ENCODE measurements around the gene CDC25B. TPM values are rescaled to one million over a fixed set of nuclear protein-coding genes. Genes with fewer than 3 reads are reported as not detected.

CDC25B gene
- total RNA-seq, 4 donors from 2014 or later: 14.5 to 39.7 (median 38.4) TPM

GRCh38 chr20:3846740-3847428, 50.8 kb downstream of the CDC25B start, which contains the start of gene MAVS:
Gene MAVS, plus strand, starts transcription at chr20:3846834. Its CDS starts 7,791 bp downstream, at chr20:3854625.
- Histone ChIP-seq H3K36me3 (peaks cover 0 to 4% of the 10 kb centered on the region in 2 donors), H3K27me3 (no peaks in the 10 kb centered on the region), H3K27ac (peak within 1 kb of the TSS; percentile 88 to 94 (median 92)), H3K4me1 (peaks cover 0 to 36% (median 13%) of the 10 kb centered on the region in 3 donors), H3K4me3 (peak within 1 kb of the TSS; percentile 76 to 84), H3K9me3 (no peaks in the 10 kb centered on the region)
- TF ChIP-seq CTCF (IDR thresholded peaks at IDR 0.05) (peak in 1 of 4 experiments; percentile 16), POLR2AphosphoS5 (IDR thresholded peaks at IDR 0.05) (peak; percentile 54), EP300 (IDR thresholded peaks at IDR 0.05) (no peak), POLR2A (IDR thresholded peaks at IDR 0.05) (peak; percentile 77 to 80)
- ATAC-seq: peak; percentile 98
- no CpG with 5 or more reads among the region's 72 CpGs for WGBS, 2 donors (ENCODE audit: low coverage in 1 of 2)

GRCh38 chr20:3847429-3847940, 51.4 kb downstream of the CDC25B start:
- WGBS, 2 donors (ENCODE audit: low coverage in 1 of 2): 7% methylated on average over 6 of the region's 8 CpGs; no CpG with 5 or more reads in 1 of the 2 donors
- peaks cover 0 to 36% (median 13%) of the 10 kb centered on the region in 3 donors for H3K4me1 ChIP-seq
- TF ChIP-seq EP300 (IDR thresholded peaks at IDR 0.05) (no peak), CTCF (IDR thresholded peaks at IDR 0.05) (no peak), POLR2A (IDR thresholded peaks at IDR 0.05) (no peak), POLR2AphosphoS5 (IDR thresholded peaks at IDR 0.05) (no peak)
- no peaks in the 10 kb centered on the region for H3K9me3 ChIP-seq
- no peaks in the 10 kb centered on the region for H3K27me3 ChIP-seq
- no peak for ATAC-seq
- H3K27ac ChIP-seq: peak overlapping the region; percentile 88 to 94 (median 92)
- H3K4me3 ChIP-seq: peak overlapping the region; percentile 76 to 84
- H3K36me3 ChIP-seq: peaks cover 0 to 6% of the 10 kb centered on the region in 2 donors

GRCh38 chr20:3848565-3848964, 52.5 kb downstream of the CDC25B start:
- no peak for ATAC-seq
- Histone ChIP-seq H3K27ac (peak overlapping the region in 2 of 4 donors; percentile 16 to 93), H3K4me3 (no peak overlapping the region), H3K9me3 (no peaks in the 10 kb centered on the region), H3K4me1 (peaks cover 0 to 36% (median 13%) of the 10 kb centered on the region in 3 donors), H3K27me3 (no peaks in the 10 kb centered on the region), H3K36me3 (peaks cover 0 to 6% of the 10 kb centered on the region in 2 donors)
- no peak for TF ChIP-seq POLR2A (IDR thresholded peaks at IDR 0.05)
- no peak for TF ChIP-seq POLR2AphosphoS5 (IDR thresholded peaks at IDR 0.05)
- no peak for TF ChIP-seq EP300 (IDR thresholded peaks at IDR 0.05)
- no peak for TF ChIP-seq CTCF (IDR thresholded peaks at IDR 0.05)
- WGBS, 2 donors (ENCODE audit: low coverage in 1 of 2): 79 to 83% methylated on average over 1 of the region's 1 CpG

GRCh38 chr20:3854462-3854871, 58.4 kb downstream of the CDC25B start:
- 61 to 63% methylated on average over 2 to 4 of the region's 4 CpGs for WGBS, 2 donors (ENCODE audit: low coverage in 1 of 2)
- H3K36me3 ChIP-seq: peaks cover 0 to 56% of the 10 kb centered on the region in 2 donors
- H3K9me3 ChIP-seq: no peaks in the 10 kb centered on the region
- no peak overlapping the region for H3K4me3 ChIP-seq
- H3K27me3 ChIP-seq: no peaks in the 10 kb centered on the region
- no peak for TF ChIP-seq POLR2A (IDR thresholded peaks at IDR 0.05)
- H3K27ac ChIP-seq: no peak overlapping the region
- H3K4me1 ChIP-seq: peaks cover 0 to 12% (median 3%) of the 10 kb centered on the region in 3 donors
- ATAC-seq: no peak

Other genes starting within 250 kb of the CDC25B start
- gene GFRA4, start 132.9 kb upstream of the CDC25B start, total RNA-seq: not detected
- gene ADAM33, start 114.3 kb upstream of the CDC25B start, total RNA-seq: 100 to 1,000 TPM in 1 of 4 donors, 10 to 100 TPM in 3; 15.9 to 105 (median 70.1) TPM
- gene SIGLEC1, start 83.7 kb upstream of the CDC25B start, total RNA-seq: 10 to 100 TPM; 10.1 to 17.2 (median 11.9) TPM
- 10 to 100 TPM in 2 of 4 donors, 1 to 10 TPM in 2; 9.6 to 19.3 (median 14.4) TPM for gene HSPA12B, start 63.6 kb upstream of the CDC25B start, total RNA-seq
- gene ADISSP, start 28.6 kb upstream of the CDC25B start, total RNA-seq: 10 to 100 TPM; 36.1 to 74.7 (median 59.3) TPM
- gene SPEF1, start 14.9 kb upstream of the CDC25B start, total RNA-seq: not detected
- gene CENPB, start 9.6 kb upstream of the CDC25B start, total RNA-seq: 100 to 1,000 TPM; 134 to 200 (median 139) TPM
- 10 to 100 TPM; 10.4 to 12.1 (median 11.0) TPM for gene AP5S1, start 24.2 kb downstream of the CDC25B start, total RNA-seq
- 10 to 100 TPM; 28.5 to 50.0 (median 40.1) TPM for gene MAVS, start 50.5 kb downstream of the CDC25B start, total RNA-seq
- gene PANK2, start 93.1 kb downstream of the CDC25B start, total RNA-seq: 10 to 100 TPM; 49.0 to 58.1 (median 54.3) TPM
- gene RNF24, start 219.2 kb downstream of the CDC25B start, total RNA-seq: 10 to 100 TPM; 10.1 to 16.2 (median 15.2) TPM

Measured in gastroesophageal sphincter (tissue), 4 donors.